GM20000 (cell line): ENCODE data around the gene SEC16B.

ENCODE experiments used
- DNase-seq: peaks from one replicate; pipeline ENCODE4 v3.0.0; 2012; ENCODE audit warnings: low spot score
- TF ChIP-seq, protein P1 (sequence below): IDR thresholded peaks from 2 replicates; pipeline ENCODE4 v1.5.1; 2012; ENCODE audit warnings: mild to moderate bottlenecking, control low read depth; ENCODE audit errors: extremely low read depth, missing control alignments

Gene SEC16B

GRCh38 chr1:177976596-177976995 lies 6.7 kb upstream of the SEC16B start:
- TF ChIP-seq, protein P1, sequence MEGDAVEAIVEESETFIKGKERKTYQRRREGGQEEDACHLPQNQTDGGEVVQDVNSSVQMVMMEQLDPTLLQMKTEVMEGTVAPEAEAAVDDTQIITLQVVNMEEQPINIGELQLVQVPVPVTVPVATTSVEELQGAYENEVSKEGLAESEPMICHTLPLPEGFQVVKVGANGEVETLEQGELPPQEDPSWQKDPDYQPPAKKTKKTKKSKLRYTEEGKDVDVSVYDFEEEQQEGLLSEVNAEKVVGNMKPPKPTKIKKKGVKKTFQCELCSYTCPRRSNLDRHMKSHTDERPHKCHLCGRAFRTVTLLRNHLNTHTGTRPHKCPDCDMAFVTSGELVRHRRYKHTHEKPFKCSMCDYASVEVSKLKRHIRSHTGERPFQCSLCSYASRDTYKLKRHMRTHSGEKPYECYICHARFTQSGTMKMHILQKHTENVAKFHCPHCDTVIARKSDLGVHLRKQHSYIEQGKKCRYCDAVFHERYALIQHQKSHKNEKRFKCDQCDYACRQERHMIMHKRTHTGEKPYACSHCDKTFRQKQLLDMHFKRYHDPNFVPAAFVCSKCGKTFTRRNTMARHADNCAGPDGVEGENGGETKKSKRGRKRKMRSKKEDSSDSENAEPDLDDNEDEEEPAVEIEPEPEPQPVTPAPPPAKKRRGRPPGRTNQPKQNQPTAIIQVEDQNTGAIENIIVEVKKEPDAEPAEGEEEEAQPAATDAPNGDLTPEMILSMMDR: no peak

GRCh38 chr1:177975588-177976495 lies 6.0 kb upstream of the SEC16B start:
- TF ChIP-seq, protein P1: no peak
- DNase-seq: no peak

More at GRCh38 chr1:177976596-177976995, 6.7 kb upstream of the SEC16B start:
- no peak for DNase-seq

- TF ChIP-seq, protein P1: no peak
- DNase-seq: no peak
Measured at GRCh38 chr1:177973585-177973984, 3.7 kb upstream of the SEC16B start.

- TF ChIP-seq, protein P1: no peak
- no peak for DNase-seq
Measured at GRCh38 chr1:177969109-177969508, 749 bp downstream of the SEC16B start.

DNA sequence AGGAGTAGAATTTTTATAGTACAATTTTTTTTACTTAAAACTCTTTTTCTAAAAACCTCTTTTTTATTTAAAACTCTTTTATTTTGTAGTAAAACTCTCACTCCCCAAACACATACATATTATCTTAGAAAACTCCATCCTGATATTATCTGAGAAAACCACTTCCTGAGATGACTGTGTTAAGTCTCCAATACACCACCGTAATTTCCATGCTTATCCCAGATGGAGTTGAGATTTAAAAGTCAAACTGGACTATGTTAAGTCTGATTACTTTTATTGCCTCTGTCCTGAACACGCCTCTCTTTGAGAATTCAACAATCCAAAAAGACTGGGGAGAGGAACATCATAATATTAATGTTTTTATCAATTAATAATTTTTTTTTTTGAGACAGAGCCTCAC lies 3.7 kb downstream of the SEC16B start:
- TF ChIP-seq, protein P1: no peak
- no peak for DNase-seq

GRCh38 chr1:177965293-177965692 lies 4.6 kb downstream of the SEC16B start:
- DNase-seq: no peak
- TF ChIP-seq, protein P1: no peak

GRCh38 chr1:177964336-177964735 lies 5.5 kb downstream of the SEC16B start:
- DNase-seq: no peak
- TF ChIP-seq, protein P1: no peak
